NAMALWA (cell line): ENCODE data around the gene MTTP.

Source experiments
- DNase-seq: peaks from one replicate; pipeline ENCODE4 v3.0.0-alpha.2; 2015; ENCODE audit warnings: low spot score

Gene MTTP

DNA sequence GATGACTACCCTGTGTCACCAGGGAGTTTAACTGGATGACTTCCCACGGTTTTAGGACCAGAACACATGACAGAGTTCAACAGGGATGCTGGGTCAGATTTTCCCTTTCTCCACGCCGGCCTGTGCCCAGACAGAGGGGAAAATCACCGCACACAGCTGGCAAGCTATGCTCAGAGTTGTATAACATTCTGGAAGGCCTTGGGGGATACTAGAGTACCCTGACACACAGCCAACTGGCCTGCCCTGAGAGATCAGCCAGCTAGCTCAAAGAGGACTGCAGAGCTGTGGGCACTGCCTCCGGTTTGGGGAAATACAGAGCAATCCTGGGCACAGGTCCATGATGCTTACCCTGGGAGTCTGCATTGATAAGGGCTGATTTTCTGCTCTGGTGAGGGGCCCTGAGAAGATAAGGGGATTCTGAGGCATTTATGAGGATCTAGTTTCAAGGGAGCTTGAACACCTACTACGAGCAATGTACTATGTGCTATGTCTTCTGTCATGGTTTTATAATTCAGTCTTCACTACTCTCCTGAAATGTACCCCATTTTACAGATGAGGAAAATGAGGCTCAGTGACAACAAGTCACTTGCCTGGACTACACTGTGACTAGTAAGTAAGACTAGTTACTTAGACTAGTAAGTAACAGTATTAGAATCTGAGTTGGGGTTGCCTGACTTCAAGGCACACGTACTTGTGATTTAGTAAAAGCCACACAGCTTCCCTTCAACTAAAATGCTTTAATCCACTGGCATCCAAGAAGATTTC lies 68.3 kb downstream of the MTTP start:
- no peak for DNase-seq

DNA sequence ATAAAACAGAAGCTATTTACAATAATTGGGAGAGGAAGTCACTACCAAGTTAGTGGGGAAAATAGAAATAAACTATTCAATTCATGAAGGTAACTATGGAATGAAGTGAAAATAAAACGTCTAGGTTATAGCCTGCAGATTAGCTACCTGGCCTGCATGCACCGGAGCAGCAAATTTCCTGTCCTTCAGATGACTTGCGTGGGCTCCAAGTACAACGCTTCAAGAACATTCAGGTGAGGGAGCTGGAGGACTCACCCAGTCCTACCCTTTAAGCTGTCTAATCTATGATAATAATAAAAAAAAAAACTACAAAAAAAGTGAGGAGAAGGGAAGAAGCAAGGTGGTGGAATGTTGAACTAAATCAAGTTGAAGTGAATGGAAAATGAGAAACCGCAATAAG lies 69.8 kb downstream of the MTTP start:
- no peak for DNase-seq

GRCh38 chr4:99645036-99645435 lies 70.4 kb downstream of the MTTP start:
- no peak for DNase-seq

DNA sequence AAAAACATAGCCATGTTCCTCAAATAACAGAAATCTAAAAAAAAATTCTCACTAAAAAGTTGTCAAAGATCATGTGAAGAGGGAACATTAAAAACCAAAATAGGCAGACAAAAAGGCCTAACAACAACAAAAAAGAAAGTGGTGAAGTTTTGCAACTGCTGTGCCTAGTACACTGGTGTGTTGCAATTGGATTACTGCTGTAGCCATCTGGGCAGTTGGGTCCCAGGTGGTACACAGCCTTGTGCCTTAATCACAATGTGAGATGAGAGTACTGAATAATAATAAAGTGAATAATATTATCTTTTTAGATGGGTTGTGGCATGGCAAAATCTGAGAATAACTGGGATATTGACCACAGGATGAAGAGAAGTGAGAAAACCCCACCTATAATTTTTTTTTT lies 71.0 kb downstream of the MTTP start:
- DNase-seq, result no peak

DNA sequence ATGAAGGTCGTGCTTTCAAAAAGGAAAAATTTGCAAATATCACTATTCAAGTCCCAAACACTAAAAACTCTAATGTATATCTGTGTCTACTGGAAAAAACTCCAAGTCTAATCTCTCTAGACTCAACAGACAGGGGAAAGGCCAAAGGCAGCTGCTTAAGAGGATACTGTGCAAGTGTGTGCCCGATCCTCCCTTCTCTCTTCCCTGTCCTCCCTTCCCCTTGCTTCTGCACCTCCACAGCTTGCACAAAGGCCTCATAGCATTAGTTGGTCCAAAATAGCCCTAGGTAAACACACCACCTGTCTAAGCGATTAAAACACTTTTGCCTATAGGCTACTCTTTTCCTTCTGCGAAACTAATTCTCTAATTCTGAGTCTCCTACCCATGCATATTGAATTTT lies 72.4 kb downstream of the MTTP start:
- no peak for DNase-seq

DNA sequence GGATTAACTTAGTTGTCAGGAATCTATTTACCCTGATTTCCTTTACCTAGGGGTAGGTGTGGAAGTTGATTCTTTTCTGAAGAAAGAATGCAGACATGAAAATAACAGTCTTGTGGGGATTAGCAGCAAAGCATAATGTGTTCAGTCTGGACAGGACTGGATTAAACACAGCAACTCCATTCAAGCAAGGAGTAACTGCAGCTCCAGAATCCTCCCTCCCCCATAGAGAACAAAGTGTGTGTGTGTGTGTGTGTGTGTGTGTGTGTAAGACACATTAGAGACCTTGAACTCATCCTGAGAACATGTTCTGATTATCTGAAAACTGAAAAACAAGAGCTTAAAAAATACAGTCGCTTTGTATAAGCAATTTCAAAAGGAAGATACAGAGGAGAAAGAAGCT lies 73.7 kb downstream of the MTTP start:
- no peak for DNase-seq

DNA sequence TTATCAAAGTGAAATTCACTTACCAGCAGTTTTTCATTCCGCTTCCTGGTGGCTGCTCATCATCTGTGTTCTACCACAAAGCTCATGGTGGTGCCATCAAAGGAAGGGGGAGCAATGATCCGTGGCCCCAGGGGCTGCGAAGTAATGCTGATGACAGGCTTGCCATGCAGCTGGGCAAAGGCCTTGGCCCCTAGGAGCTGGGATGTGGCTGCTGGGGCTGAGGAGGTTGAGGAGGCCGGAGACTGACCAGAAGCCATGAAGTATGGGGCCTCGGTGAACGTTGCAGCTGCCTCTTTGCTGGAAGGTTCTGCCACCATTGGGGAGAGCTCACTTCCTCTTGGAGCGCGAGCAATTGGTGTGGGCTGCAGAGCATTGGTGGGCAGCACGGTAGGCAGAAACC lies 74.6 kb downstream of the MTTP start:
- DNase-seq, result no peak

GRCh38 chr4:99649778-99650177 lies 75.2 kb downstream of the MTTP start:
- no peak for DNase-seq

GRCh38 chr4:99651016-99651769 lies 76.6 kb downstream of the MTTP start:
- DNase-seq, result no peak

- no peak for DNase-seq
These were observed 77.3 kb downstream of the MTTP start for GRCh38 chr4:99651811-99652485.

GRCh38 chr4:99652596-99653436 lies 78.2 kb downstream of the MTTP start:
- DNase-seq, result no peak

DNA sequence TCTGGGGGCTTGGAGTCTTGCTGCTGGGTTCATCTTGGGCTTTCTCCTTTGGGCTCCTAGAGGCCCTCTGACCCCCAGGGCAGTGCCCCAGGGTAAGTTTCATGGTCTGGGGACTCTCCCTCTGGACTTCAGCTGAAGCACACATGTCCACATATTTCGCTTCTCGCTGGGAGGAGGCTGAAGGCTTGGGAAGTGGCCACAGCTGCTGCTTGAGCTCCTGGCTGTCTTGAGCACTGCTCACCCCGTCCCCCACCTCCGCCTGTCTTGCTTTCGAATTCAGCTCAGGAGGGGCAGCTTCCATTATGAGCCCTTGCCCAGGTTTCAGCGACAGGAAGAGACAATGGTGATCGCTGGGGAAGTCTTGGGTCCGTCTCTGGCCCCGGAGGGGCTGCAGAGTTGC lies 79.3 kb downstream of the MTTP start:
- DNase-seq, result no peak

DNA sequence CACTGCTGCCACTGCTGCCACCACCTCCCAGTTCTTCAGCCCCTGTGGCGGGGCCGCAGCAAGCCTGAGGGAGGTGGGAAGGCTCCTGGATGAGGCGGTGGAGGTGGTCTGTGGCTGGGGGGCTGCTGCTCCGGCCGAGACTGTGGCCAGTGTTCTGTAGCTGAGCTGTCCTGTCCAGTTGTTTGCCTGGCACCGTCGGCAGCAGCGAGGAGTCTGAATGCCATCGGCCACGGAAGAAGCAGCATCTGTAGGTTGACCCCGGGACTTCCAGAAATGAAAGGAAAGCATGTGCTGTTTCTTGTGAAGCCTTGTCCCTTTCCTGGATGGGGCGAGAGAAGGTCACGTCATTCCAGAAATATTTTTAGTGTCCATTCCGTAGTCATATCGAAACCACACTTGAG lies 79.7 kb downstream of the MTTP start:
- no peak for DNase-seq

DNA sequence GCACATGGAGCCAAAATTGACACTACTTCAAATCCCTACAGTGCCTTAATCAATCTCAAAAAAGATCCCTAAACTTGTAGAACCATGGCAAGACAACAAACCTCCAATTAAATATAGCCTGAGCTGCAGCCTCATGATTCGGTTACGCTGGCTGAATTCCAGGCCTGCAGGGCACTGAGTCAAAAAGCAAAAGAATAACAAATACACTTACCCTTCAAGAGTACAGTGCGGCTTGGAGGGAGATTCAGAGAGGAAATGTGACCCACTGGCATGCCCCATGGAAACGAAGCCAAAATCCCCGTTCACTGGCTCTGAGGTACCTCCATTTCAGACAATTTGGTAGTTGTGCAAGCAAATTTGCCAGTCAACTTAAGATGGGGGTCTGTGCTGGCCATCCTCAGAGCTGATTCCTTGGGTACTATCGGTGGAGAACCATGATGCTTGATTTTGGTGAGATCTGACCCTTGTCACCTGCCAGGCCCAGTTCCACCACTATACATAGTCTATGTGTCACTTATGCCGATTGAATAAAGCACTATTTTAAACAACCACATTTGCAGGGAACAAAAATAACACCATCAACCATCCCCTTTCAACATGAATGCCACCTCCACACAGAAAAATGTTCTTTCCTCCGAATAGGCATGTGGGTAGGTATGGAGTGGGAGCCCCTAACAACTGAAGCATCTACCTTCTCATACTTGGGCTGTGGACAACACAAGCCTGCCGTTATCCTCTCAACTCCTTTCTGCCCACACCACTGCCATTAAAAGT lies 80.9 kb downstream of the MTTP start:
- no peak for DNase-seq

- no peak for DNase-seq
These were observed 83.2 kb downstream of the MTTP start, which contains the start of gene C4orf54 for GRCh38 chr4:99657798-99658197. TSS of gene C4orf54 (minus strand) at chr4:99657828. CDS start at chr4:99654648, 3,180 bp downstream.

DNA sequence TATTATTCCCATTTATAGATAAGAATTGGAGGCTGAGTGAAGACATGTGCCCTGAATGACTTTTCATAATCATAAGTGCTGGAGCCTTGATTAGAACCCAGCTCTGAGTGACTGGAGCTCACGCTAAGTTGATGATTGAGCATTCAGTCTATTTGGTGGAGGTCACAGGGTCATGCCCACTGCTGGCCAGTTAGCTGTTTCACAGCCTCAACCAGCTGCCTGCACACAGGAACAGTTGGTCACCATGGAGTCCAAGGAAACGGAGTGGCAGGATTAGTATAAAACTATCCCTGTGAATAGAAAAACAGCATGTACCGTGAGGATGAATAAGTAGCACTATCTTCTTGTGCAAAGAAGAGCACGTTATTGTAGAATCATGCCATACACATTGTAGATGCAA lies 84.0 kb downstream of the MTTP start:
- no peak for DNase-seq

- DNase-seq, result no peak
These were observed 87.3 kb downstream of the MTTP start for GRCh38 chr4:99661907-99662306.

DNA sequence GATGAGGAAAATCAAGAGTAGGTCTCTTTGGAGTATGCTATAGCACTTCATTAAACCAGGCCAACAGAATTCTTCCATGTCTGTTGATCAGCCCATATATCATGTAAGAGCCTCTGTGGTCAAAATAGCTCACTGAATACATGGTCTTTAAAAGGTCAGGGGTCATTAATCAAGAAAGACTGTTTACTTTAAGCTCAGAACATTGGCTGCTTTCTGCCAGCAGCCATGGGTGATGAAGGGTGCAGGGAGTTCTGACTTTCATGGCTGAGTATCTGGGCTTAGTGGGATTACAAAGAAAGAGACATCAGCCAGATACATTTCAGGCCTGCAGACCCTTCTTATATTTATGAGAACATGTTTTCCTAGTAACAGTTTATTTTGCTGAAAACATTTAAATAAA lies 90.1 kb downstream of the MTTP start:
- no peak for DNase-seq

DNA sequence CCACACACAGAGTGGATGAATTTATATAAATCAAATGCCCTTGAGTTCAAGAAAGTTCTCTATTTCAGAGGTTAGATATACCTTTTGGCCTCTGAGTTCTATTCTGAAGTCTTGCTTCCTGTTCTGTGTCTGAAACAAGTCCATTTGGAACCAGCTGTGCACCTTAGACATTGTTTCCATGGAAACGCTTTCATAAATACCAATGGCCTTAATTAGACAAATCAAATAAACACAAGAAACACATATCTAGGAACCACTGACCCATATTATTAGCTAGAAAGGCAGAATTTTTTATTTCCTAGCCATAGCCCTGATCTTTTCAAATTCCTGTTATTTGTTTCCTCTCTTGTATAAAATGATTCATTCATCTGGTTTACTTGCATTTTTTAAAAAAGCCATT lies 91.4 kb downstream of the MTTP start:
- DNase-seq, result peak; percentile 5

GRCh38 chr4:99668472-99668871 lies 93.8 kb downstream of the MTTP start:
- no peak for DNase-seq

GRCh38 chr4:99669084-99669483 lies 94.5 kb downstream of the MTTP start:
- DNase-seq, result no peak
